Prostate gland (tissue), 2 donors: ENCODE measurements around the gene COL5A1. TPM values are rescaled to one million over a fixed set of nuclear protein-coding genes. Genes with fewer than 3 reads are reported as not detected.

Experiments
- DNase-seq: peaks from one replicate; pipeline ENCODE4 v3.0.0-alpha.2; 2019; ENCODE audit warnings: low spot score
- H3K27ac ChIP-seq, 2 donors: fragments of 200-600 bp; sonication (generic); 2 replicates each; pipeline ENCODE4 v1.5.1; 2017 to 2019
- H3K27me3 ChIP-seq: fragments of 200-600 bp; sonication (generic); replicated peaks from 2 replicates; pipeline ENCODE4 v1.5.1; 2019; ENCODE audit not compliant: insufficient read depth
- H3K36me3 ChIP-seq, 2 donors: fragments of 200-600 bp; sonication (generic); 1 replicate in 1 of 2; 2 replicates in 1 of 2; pipeline versions ENCODE4 v1.5.1 to v1.8.1; 2017 to 2019
- H3K4me1 ChIP-seq: fragments of 200-600 bp; sonication (generic); replicated peaks from 2 replicates; pipeline ENCODE4 v1.5.1; 2019
- H3K4me3 ChIP-seq, 2 donors: fragments of 200-600 bp; sonication (generic); 2 replicates each; pipeline ENCODE4 v1.5.1; 2017 to 2019
- H3K9me3 ChIP-seq: fragments of 200-600 bp; sonication (generic); 2 replicates; pipeline ENCODE4 v1.5.1; 2017
- POLR2A ChIP-seq: fragments of 450-650 bp; IDR thresholded peaks from one replicate; pipeline ENCODE4 v1.6.1; 2016; ENCODE audit warnings: antibody characterized with exemption, mild to moderate bottlenecking
- POLR2AphosphoS5 ChIP-seq: sonication (generic); formaldehyde crosslinking; IDR thresholded peaks from one replicate; pipeline ENCODE4 v1.6.1; 2017; ENCODE audit warnings: antibody characterized with exemption
- WGBS: methylation state at CpG from one replicate; pipeline ENCODE4 v1.1.5; 2018; 5-methylcytosine and 5-hydroxymethylcytosine counted together
- intact Hi-C: fragments of 100-400 bp; cut with DNase I; formaldehyde crosslinking; loops from one replicate; pipeline ENCODE4 v1.14.2; 2022
- total RNA-seq, 2 donors: library from RNA; depleted of rRNA; stranded (reverse); fragments of >200 nt; gene quantifications; one replicate each; pipeline ENCODE4 v1.1.0, GENCODE V29; 2016
- TF ChIP-seq, protein P1 (sequence below), 4 experiments: fragments of 200-600 bp in 2 of 4; fragments of 450-650 bp in 2 of 4; sonication (generic) in 2 of 4; IDR thresholded peaks; 1 replicate in 3 of 4; 2 replicates in 1 of 4; pipeline ENCODE4 v1.5.1; 2016 to 2019; ENCODE audit warnings: antibody characterized with exemption in 4 of 4, mild to moderate bottlenecking in 2 of 4, moderate library complexity in 2 of 4

The COL5A1 gene
- total RNA-seq, 2 donors from 2014 or later: 16.9 to 36.0 TPM

DNA sequence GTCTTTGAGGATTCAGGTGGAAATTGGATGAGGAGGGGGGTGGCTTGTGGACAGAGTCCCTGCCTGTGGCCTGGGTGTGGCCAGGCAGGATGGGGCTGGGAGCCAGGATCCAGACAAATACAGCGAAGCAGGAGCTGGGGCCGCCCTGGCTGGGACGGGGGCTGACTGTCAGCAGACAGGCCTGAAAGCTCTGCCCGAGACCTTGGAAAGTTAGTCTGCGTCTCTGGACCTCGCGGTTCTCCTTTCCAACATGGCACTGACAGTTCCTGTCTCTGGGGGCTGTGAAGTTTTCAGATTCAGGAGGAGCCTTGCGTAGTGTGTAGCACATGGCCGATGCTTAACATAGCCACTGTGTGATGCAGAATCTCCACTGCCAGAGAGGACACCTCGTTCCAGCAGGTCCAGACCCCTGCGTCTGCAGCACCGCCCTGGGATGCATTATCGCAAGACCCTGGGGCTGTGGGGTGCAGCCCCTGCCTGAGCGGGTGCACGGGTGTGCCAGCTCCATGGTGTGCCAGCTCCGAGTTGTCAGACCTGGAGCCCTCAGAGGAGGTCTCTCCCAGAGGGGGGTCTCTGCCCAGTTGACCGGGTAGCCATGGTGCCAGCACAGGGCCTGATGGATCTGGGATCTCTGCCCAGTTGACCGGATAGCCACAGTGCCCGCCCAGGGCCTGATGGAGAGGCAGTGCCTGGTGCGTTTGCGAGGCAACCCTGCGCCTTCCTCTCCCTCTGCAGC, 89.3 kb downstream of the COL5A1 start:
- Histone ChIP-seq H3K36me3 (no peaks in the 10 kb centered on the region), H3K4me3 (no peak overlapping the region), H3K4me1 (no peaks in the 10 kb centered on the region), H3K27ac (no peak overlapping the region), H3K9me3 (no peaks in the 10 kb centered on the region), H3K27me3 (no peaks in the 10 kb centered on the region)
- intact Hi-C loops: loop anchor here (5.0 kb wide), 2 partner anchors 69 to 89 kb away; partner anchors contain the start of gene COL5A1
- DNase-seq: no peak
- TF ChIP-seq POLR2AphosphoS5 (no peak), POLR2A (no peak)
- TF ChIP-seq, protein P1, sequence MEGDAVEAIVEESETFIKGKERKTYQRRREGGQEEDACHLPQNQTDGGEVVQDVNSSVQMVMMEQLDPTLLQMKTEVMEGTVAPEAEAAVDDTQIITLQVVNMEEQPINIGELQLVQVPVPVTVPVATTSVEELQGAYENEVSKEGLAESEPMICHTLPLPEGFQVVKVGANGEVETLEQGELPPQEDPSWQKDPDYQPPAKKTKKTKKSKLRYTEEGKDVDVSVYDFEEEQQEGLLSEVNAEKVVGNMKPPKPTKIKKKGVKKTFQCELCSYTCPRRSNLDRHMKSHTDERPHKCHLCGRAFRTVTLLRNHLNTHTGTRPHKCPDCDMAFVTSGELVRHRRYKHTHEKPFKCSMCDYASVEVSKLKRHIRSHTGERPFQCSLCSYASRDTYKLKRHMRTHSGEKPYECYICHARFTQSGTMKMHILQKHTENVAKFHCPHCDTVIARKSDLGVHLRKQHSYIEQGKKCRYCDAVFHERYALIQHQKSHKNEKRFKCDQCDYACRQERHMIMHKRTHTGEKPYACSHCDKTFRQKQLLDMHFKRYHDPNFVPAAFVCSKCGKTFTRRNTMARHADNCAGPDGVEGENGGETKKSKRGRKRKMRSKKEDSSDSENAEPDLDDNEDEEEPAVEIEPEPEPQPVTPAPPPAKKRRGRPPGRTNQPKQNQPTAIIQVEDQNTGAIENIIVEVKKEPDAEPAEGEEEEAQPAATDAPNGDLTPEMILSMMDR (IDR thresholded peaks at IDR 0.05): no peak
- 82% methylated on average over 22 of the region's 22 CpGs for WGBS

DNA sequence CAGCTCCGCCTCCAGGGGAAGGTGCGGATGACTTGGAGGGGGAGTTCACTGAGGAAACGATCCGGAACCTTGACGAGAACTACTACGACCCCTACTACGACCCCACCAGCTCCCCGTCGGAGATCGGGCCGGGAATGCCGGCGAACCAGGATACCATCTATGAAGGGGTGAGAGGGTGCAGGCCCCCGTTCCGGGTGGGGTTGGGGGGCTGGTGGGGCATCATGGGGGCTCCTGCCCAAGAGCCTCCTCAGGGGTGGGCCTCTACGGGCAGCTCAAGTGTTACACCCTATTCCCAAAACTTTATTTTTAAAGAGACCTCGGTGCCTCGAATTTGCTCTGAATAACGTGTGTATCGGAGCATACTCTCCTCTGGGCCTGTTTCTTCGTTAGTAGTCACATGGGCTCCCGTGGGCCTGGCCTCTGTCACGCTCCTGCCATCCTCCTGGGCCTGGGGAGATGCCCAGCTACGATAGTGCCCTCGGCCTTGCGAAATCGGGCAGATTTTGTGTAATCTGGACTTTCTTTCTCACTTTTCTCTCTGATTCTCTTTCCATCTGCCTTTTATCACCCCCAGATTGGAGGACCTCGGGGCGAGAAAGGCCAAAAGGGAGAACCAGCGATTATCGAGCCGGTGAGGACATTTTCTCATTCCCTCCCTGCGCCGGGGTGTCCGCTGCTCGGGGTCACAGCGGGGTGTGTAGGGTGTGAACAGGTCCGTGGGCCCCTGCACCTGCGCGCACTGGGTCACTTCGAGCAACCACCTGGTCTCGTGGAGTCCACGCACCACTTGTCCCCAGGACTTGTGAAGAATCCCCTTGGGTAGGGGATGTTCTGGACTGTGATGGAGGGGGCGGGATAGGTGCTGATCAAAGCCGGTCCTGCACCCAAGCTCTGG, 90.1 kb downstream of the COL5A1 start:
- Histone ChIP-seq H3K4me3 (no peak overlapping the region), H3K4me1 (no peaks in the 10 kb centered on the region), H3K27ac (peak overlapping the region in 1 of 2 donors; percentile 30), H3K9me3 (no peaks in the 10 kb centered on the region), H3K36me3 (no peaks in the 10 kb centered on the region), H3K27me3 (no peaks in the 10 kb centered on the region)
- TF ChIP-seq POLR2AphosphoS5 (no peak), POLR2A (no peak)
- TF ChIP-seq, protein P1 (IDR thresholded peaks at IDR 0.05): no peak
- intact Hi-C loops: loop anchor here (2.0 to 5.0 kb wide), 3 partner anchors 25 to 89 kb away; partner anchors contain the start of gene COL5A1
- DNase-seq: no peak
- 91% methylated on average over 45 of the region's 45 CpGs for WGBS

DNA sequence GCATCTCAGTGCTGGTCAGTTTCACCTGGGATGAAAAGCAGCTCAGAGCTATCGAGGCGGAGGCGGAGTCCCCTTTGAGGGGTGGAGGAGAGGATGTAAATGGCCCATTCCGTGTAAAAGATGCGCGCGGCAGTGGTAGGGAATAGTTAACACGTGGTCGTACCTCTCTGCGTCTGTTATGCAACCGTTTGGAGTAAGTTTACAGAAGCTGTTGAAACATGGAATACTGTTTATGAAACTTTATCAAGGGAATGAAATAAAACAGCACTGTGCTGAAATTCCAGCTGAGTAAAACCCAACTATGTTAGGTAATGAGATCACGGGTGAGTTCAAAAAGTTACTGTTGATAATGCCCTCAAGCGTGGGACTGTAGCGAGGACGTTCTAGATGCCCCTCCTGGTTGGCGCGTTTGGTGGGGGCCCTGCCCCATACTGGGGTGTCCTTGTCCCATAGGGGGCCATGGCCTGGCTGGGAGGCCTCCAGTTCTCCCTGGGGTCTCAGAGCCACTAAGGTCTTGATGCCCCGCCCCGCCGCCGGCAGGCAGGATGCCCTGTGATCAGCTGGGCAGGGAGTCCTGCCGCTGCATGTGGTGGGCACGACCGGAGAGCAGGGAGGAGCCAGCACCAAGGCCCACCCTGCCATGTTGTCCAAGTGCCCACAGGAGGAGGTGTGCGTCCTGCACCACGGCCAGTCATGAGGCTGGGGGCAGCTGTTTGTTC, 90.9 kb downstream of the COL5A1 start:
- Histone ChIP-seq H3K27ac (peak overlapping the region in 1 of 2 donors; percentile 30), H3K4me1 (no peaks in the 10 kb centered on the region), H3K27me3 (no peaks in the 10 kb centered on the region), H3K36me3 (no peaks in the 10 kb centered on the region), H3K4me3 (no peak overlapping the region), H3K9me3 (no peaks in the 10 kb centered on the region)
- TF ChIP-seq, protein P1 (IDR thresholded peaks at IDR 0.05): no peak
- no peak for TF ChIP-seq POLR2AphosphoS5
- TF ChIP-seq POLR2A: no peak
- 63% methylated on average over 25 of the region's 26 CpGs for WGBS
- DNase-seq: no peak
- intact Hi-C loops: loop anchor here (2.0 to 5.0 kb wide), 3 partner anchors 26 to 90 kb away; partner anchors contain the start of gene COL5A1

DNA sequence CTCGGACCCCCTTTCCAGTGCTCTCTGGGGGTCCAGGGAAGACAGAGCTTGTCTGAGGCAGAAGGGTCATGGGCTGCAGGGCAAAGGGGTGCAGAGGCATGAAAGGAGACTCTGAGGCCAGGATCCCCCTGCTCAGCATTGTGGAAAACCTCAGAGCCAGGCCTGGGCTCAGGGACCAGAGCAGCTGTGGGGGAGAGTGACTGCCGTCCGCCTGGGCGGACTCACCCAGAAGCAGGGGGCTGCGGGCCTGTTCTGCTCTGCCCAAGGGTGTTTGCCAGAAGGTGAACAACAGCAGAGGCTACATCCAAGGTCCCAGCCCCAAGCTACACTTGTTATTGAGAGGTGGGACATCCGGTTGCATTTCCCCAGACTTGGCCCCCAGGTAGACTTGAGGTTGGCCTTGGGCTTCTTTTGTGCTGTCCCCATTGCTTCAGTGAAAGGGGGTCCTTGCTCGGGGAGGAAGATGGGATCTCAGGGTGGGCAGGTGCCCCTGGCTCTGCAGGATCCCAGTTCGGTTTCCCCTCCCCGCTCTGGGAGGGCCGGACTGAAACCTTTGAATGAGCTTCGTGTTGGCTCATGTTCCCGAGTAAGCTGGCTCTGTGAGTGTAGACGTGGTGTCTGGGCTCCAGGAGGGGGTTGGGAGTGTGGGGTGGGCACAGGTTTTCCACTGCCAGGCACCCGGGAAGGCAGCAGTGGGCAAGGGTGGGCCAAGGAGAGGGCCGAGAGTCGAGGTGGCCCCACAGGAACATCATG, 92.1 kb downstream of the COL5A1 start:
- Histone ChIP-seq H3K4me1 (no peaks in the 10 kb centered on the region), H3K27me3 (no peaks in the 10 kb centered on the region), H3K4me3 (no peak overlapping the region), H3K36me3 (no peaks in the 10 kb centered on the region), H3K9me3 (no peaks in the 10 kb centered on the region), H3K27ac (peak overlapping the region; percentile 47 to 48)
- no peak for DNase-seq
- TF ChIP-seq POLR2A: no peak
- TF ChIP-seq, protein P1 (IDR thresholded peaks at IDR 0.05): no peak
- TF ChIP-seq POLR2AphosphoS5: no peak
- 52% methylated on average over 16 of the region's 16 CpGs for WGBS
- intact Hi-C loops: loop anchor here (2.0 to 5.0 kb wide), 3 partner anchors 27 to 91 kb away; partner anchors contain the start of gene COL5A1
